ENCODE results near the gene UBE3D. TPM values are rescaled to one million over a fixed set of nuclear protein-coding genes. Genes with fewer than 3 reads are reported as not detected.

UBE3D gene
- polyA plus RNA-seq, 1 donor: 7.8 TPM

DNA sequence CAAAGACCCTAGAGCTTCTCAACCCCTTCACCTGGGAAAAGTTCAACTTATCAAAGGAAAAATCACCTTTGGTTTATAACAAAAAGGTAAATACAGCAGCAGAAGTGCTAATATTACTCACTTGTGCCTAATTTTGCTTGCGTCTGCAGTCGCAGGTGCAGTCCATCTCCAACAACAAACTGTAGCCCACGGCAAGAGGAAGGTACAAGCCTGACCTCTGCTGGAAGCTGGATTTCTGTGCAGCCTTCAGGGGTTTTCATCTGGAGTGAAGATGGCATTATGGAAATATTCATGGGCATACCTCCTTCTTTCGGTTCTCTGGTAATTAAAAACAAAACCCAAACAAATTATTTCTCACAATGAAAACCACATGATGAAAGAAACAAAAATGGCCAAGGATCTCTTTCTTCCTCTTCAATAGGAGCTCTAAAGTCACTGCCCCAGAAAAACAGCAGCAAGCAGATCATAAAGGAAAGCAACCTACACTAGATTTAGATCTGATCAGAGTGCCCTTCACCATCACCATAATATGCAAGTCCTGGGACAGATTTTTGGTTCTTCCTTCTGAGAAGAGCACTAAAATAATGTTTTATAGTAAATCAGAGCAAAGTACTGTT lies 7.8 kb downstream of the UBE3D start:
- peak; percentile 21 to 28 for DNase-seq
- H3K27ac ChIP-seq (ENCODE audit: low read length): no peak overlapping the region
- H3K27me3 ChIP-seq (ENCODE audit: control insufficient read depth, insufficient read depth, low read length): no peaks in the 10 kb centered on the region

DNA sequence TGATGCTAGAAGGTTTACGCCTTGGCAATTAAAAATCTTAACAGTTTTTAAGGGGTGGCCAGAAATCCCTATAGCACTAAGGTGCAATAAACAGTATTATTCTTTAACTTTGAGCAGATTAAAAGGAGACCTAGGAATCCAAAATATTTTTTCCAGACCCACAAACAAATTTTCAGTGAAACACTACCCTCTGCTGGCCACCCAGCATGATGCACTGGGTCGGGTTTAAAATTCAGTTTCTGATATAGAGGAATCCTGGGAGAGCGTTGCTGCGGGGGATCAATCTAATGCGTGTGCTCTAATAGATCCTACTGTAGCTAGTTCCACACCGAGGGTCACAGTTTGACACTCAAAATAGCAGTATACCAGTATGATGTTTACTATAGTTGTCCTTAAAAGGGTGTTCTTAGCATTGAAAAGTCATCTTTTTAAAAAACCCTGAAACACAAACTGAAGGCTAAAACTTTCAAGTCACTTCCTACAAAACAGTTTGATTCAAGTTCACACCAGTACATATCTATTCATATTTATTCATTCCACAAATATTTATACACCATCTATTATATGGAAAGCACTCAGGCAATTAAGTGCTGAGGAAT lies 10.2 kb downstream of the UBE3D start:
- Histone ChIP-seq H3K9me3 (ENCODE audit: control insufficient read depth, low read depth, low read length) (no peaks in the 10 kb centered on the region), H3K4me3 (ENCODE audit: low read length) (no peak overlapping the region), H3K27me3 (ENCODE audit: control insufficient read depth, insufficient read depth, low read length) (no peaks in the 10 kb centered on the region), H3K36me3 (ENCODE audit: control insufficient read depth, insufficient read depth, low read length) (peaks cover 25% of the 10 kb centered on the region), H3K4me1 (ENCODE audit: control insufficient read depth, insufficient read depth, low read length) (no peaks in the 10 kb centered on the region), H3K27ac (ENCODE audit: low read length) (no peak overlapping the region)
- WGBS (ENCODE audit: insufficient coverage, low lambda C conversion rate): 80% methylated on average over 1 of the region's 6 CpGs
- DNase-seq: peak in 1 of 2 donors; percentile 16

More for the DNA sequence above, 7.8 kb downstream of the UBE3D start:
- Histone ChIP-seq H3K4me3 (ENCODE audit: low read length) (no peak overlapping the region), H3K36me3 (ENCODE audit: control insufficient read depth, insufficient read depth, low read length) (peaks cover 17% of the 10 kb centered on the region), H3K9me3 (ENCODE audit: control insufficient read depth, low read depth, low read length) (no peaks in the 10 kb centered on the region), H3K4me1 (ENCODE audit: control insufficient read depth, insufficient read depth, low read length) (no peaks in the 10 kb centered on the region)
- WGBS (ENCODE audit: insufficient coverage, low lambda C conversion rate): no CpG with 5 or more reads among the region's 4 CpGs

DNA sequence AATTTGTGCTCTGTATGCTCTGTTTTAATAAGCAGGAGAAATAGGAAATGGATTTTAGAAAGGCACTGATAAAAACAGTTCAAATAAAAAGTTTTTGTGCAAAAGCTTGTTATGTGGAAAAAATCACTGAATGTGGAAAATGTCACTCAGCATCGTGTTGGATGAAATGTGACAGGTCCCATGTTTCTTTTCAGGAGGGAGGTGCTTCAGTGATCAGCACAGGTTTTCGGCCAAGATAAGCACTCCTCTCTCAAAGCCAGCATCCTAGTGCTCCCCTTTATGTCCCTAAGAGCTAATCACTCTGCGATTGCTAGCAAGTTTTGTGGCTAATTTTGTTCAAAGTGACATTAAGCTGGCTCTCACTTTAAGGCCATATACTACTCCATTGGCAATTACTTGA lies 12.0 kb downstream of the UBE3D start:
- WGBS (ENCODE audit: insufficient coverage, low lambda C conversion rate): no CpG with 5 or more reads among the region's 3 CpGs
- Histone ChIP-seq H3K4me3 (ENCODE audit: low read length) (no peak overlapping the region), H3K27ac (ENCODE audit: low read length) (no peak overlapping the region), H3K4me1 (ENCODE audit: control insufficient read depth, insufficient read depth, low read length) (no peaks in the 10 kb centered on the region), H3K27me3 (ENCODE audit: control insufficient read depth, insufficient read depth, low read length) (no peaks in the 10 kb centered on the region), H3K36me3 (ENCODE audit: control insufficient read depth, insufficient read depth, low read length) (peaks cover 22% of the 10 kb centered on the region), H3K9me3 (ENCODE audit: control insufficient read depth, low read depth, low read length) (no peaks in the 10 kb centered on the region)
- no peak for DNase-seq

DNA sequence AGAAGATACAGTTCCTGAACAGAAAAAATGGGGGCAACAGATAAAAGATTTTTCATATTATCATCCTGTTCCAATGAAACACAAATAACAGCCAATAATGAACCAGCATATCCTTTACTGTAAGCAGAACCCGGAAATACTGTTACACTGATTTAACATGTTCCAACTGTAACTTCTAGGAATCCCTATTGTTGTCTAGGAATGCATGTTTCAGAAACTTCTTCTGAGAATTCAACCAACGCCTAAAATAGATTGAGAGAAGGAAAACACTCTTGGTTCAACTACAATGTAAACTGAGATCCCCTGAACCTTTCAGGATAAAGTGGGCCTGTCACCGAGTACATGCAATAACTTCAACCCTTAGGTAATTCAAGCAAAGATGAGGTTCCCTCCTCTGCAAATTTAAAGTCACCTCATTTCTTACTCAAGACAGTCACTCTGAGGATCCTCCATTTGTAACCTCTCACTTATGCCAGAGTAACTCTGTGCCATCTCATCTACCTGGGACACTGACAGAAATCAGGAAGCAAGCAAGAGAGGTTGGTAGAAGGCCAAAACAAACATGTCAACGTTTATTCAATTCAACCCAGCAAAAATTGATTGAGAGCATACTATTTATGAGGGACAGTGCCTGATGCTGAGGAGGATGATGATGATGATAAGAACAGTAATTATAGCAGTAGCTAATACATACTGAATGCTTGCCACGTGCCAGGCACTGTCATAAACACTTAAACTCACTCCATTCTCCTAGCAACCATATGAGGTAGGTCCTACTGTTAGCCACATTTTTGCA lies 14.1 kb downstream of the UBE3D start:
- Histone ChIP-seq H3K4me3 (ENCODE audit: low read length) (no peak overlapping the region), H3K9me3 (ENCODE audit: control insufficient read depth, low read depth, low read length) (no peaks in the 10 kb centered on the region), H3K36me3 (ENCODE audit: control insufficient read depth, insufficient read depth, low read length) (peaks cover 20% of the 10 kb centered on the region), H3K4me1 (ENCODE audit: control insufficient read depth, insufficient read depth, low read length) (no peaks in the 10 kb centered on the region), H3K27me3 (ENCODE audit: control insufficient read depth, insufficient read depth, low read length) (no peaks in the 10 kb centered on the region), H3K27ac (ENCODE audit: low read length) (no peak overlapping the region)
- DNase-seq: no peak
- WGBS (ENCODE audit: insufficient coverage, low lambda C conversion rate): 83% methylated on average over 1 of the region's 5 CpGs

DNA sequence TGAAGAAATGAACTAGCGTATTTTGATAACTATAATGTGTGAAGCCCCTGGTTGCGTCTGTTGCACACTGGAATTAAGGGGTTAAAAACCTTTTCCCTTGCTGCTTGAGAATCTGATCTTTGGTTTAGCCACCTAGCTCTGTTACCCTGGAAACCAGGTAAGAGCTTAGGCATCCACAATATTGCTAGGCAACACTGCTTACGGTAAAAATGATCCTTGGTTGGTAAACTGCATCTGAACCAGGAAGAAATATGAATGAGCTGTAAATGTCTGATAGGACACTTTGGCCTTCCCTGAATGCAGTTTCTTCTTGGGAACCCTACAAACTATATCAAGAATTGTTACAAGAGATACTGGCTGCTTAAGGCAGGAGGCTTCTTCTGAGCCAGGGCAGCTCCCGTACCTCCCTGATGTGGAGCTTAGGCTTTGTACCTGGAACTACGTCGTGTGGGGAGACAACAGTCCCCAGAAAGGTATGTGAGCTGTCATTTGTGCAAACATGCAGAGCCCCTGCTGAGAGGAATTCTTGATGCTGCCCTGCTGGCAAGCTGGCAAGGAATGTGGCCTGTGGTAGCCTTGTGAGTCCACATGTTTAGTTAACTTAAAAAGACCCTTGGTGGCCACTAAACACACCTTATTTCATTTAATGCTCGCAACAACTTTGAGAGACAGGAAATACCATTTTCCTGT lies 18.4 kb downstream of the UBE3D start:
- WGBS (ENCODE audit: insufficient coverage, low lambda C conversion rate): 100% methylated on average over 1 of the region's 7 CpGs
- DNase-seq: no peak
- Histone ChIP-seq H3K27me3 (ENCODE audit: control insufficient read depth, insufficient read depth, low read length) (no peaks in the 10 kb centered on the region), H3K4me1 (ENCODE audit: control insufficient read depth, insufficient read depth, low read length) (no peaks in the 10 kb centered on the region), H3K9me3 (ENCODE audit: control insufficient read depth, low read depth, low read length) (no peaks in the 10 kb centered on the region), H3K36me3 (ENCODE audit: control insufficient read depth, insufficient read depth, low read length) (peaks cover 5% of the 10 kb centered on the region), H3K4me3 (ENCODE audit: low read length) (no peak overlapping the region), H3K27ac (ENCODE audit: low read length) (no peak overlapping the region)

DNA sequence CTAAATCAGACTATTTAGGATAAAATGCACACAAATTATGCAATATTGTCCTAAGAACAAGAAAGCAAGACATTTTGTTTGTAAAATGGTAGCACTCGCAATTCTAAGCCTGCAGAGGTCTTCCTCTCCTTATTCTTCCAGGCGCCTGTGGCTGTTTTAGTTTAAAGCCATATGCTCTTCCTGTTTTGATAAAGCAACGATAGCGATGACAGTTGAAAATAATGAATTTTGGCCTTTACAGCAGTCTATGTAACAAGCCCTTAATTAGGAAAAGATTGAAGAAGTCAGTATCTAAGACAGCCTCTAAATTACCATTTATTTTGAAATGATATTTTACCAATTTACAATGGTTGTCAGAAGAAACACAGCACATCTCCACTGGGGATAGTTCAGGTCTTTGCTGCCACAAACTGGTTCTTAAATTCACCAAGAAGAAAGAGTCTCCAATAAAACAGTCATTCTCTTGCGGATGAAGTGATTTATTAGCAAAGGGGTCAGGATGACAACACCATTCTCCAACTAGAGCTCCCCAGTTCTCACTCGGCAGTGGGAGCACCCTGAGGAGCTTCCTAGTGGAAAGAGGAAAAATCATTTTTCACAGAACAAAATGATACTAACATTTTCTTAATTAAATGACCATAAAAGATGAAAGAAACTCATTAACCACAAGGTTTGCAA lies 21.4 kb downstream of the UBE3D start:
- WGBS (ENCODE audit: insufficient coverage, low lambda C conversion rate): 75% methylated on average over 2 of the region's 6 CpGs
- Histone ChIP-seq H3K4me1 (ENCODE audit: control insufficient read depth, insufficient read depth, low read length) (no peaks in the 10 kb centered on the region), H3K9me3 (ENCODE audit: control insufficient read depth, low read depth, low read length) (no peaks in the 10 kb centered on the region), H3K36me3 (ENCODE audit: control insufficient read depth, insufficient read depth, low read length) (no peaks in the 10 kb centered on the region), H3K27me3 (ENCODE audit: control insufficient read depth, insufficient read depth, low read length) (no peaks in the 10 kb centered on the region), H3K27ac (ENCODE audit: low read length) (no peak overlapping the region), H3K4me3 (ENCODE audit: low read length) (no peak overlapping the region)
- no peak for DNase-seq

DNA sequence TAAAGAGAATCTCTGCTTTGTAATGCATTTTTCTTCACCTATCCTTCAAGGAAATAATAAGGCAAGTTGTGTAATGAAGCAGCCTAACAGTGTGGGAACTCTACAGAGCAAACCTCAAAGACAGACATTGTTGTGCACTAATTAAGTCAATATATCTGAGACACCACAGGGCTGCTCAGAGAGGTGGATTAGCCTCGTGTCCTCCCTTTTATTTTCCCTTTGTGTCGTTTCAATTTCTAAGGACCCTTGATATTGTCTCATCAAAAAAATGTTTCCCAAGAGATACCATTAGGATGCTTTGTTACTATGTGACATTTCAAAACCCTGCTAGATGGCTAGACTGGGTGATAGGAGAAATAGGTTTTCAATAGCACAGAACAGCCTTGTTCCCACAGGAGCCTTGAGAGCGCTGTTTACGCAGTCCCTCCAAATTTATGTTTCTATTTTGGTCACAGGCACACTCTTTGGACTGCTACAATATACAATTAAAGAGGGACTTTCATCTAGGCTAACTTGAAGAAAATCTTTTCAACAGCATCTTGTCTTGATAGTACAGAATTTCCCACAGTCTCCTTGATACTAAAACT lies 23.1 kb downstream of the UBE3D start:
- H3K4me3 ChIP-seq (ENCODE audit: low read length): no peak overlapping the region
- no peaks in the 10 kb centered on the region for H3K27me3 ChIP-seq (ENCODE audit: control insufficient read depth, insufficient read depth, low read length)
- no peaks in the 10 kb centered on the region for H3K36me3 ChIP-seq (ENCODE audit: control insufficient read depth, insufficient read depth, low read length)
- H3K9me3 ChIP-seq (ENCODE audit: control insufficient read depth, low read depth, low read length): no peaks in the 10 kb centered on the region
- no peak for DNase-seq
- no peaks in the 10 kb centered on the region for H3K4me1 ChIP-seq (ENCODE audit: control insufficient read depth, insufficient read depth, low read length)
- H3K27ac ChIP-seq (ENCODE audit: low read length): no peak overlapping the region
- no CpG with 5 or more reads among the region's 4 CpGs for WGBS (ENCODE audit: insufficient coverage, low lambda C conversion rate)

DNA sequence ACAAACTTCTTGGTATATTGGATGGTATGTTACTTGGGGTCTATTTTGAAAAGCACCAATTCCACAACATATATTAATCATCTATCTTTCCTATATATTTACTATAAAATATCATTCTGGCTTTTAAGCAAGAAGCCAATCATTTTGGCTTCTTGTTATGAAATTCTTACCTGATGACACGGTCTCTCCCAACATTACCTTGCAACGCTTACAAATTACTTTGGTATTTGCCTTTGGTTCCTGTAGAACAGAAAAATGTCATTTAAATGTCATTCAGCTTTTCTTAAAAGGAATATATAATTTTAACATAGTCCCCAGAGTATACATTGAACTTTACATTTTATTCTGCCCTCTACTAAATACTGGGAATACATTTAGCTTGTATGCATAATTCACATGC lies 27.4 kb downstream of the UBE3D start:
- Histone ChIP-seq H3K4me3 (ENCODE audit: low read length) (no peak overlapping the region), H3K27me3 (ENCODE audit: control insufficient read depth, insufficient read depth, low read length) (no peaks in the 10 kb centered on the region), H3K9me3 (ENCODE audit: control insufficient read depth, low read depth, low read length) (no peaks in the 10 kb centered on the region), H3K27ac (ENCODE audit: low read length) (no peak overlapping the region), H3K36me3 (ENCODE audit: control insufficient read depth, insufficient read depth, low read length) (peaks cover 2% of the 10 kb centered on the region), H3K4me1 (ENCODE audit: control insufficient read depth, insufficient read depth, low read length) (no peaks in the 10 kb centered on the region)
- no peak for DNase-seq
- no CpG with 5 or more reads among the region's 2 CpGs for WGBS (ENCODE audit: insufficient coverage, low lambda C conversion rate)

DNA sequence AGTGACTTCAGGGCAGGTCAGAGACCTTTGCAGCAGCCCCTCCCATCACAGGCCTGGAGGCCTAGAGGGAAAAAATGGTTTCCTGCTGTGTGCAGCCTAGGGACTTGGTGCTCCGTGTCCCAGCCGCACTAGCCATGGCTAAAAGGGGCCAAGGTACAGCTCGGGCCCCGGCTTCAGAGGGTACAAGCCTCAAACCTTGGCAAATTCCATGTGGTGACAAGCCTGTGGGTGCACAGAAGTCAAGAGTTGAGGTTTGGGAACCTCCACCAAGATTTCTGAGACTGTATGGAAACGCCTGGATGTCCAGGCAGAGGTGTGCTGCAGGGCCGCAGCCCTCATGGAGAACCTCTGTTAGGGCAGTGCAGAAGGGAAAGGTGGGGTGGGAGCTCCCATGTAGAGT lies 34.0 kb downstream of the UBE3D start:
- H3K4me1 ChIP-seq (ENCODE audit: control insufficient read depth, insufficient read depth, low read length): no peaks in the 10 kb centered on the region
- no peak overlapping the region for H3K27ac ChIP-seq (ENCODE audit: low read length)
- H3K4me3 ChIP-seq (ENCODE audit: low read length): no peak overlapping the region
- H3K9me3 ChIP-seq (ENCODE audit: control insufficient read depth, low read depth, low read length): peaks cover 12% of the 10 kb centered on the region
- no peak for DNase-seq
- no CpG with 5 or more reads among the region's 6 CpGs for WGBS (ENCODE audit: insufficient coverage, low lambda C conversion rate)
- no peaks in the 10 kb centered on the region for H3K27me3 ChIP-seq (ENCODE audit: control insufficient read depth, insufficient read depth, low read length)
- peaks cover 15% of the 10 kb centered on the region for H3K36me3 ChIP-seq (ENCODE audit: control insufficient read depth, insufficient read depth, low read length)

DNA sequence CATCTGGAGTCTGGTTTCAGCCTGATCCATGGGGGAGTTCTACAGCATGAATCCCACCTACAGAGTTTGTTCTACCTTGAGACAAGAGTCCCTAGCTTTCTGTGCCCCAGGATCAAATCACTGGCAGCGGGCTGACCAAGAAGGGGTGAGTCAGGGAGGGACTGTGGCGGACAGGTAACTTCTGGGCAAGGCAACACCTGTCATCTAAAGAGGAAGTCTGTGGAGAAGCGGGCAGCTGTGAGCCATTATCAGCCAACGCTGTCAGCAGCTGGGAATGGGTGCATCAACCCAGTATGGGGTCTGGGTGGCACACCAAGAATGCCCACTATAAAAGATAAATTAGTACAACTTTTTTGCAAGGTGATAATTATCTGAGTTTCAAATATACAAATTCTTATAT lies 45.9 kb downstream of the UBE3D start:
- H3K27me3 ChIP-seq (ENCODE audit: control insufficient read depth, insufficient read depth, low read length): no peaks in the 10 kb centered on the region
- peaks cover 11% of the 10 kb centered on the region for H3K36me3 ChIP-seq (ENCODE audit: control insufficient read depth, insufficient read depth, low read length)
- H3K4me3 ChIP-seq (ENCODE audit: low read length): no peak overlapping the region
- no peak overlapping the region for H3K27ac ChIP-seq (ENCODE audit: low read length)
- H3K9me3 ChIP-seq (ENCODE audit: control insufficient read depth, low read depth, low read length): no peaks in the 10 kb centered on the region
- H3K4me1 ChIP-seq (ENCODE audit: control insufficient read depth, insufficient read depth, low read length): no peaks in the 10 kb centered on the region
- no CpG with 5 or more reads among the region's 4 CpGs for WGBS (ENCODE audit: insufficient coverage, low lambda C conversion rate)
- DNase-seq: no peak

Measured in large intestine (tissue), 3 donors.